ENCODE results near the gene ORMDL1.
A peak's percentile ranks its signal among the peaks of the same experiment; 100 is the strongest.
"Not testable (repeated sequence)": the region's sequence is repeated elsewhere in the genome, so short reads cannot be mapped to it uniquely, and the experiment has no call there.

Gene ORMDL1

GRCh38 chr2:189770590-189771322 lies 13.4 kb downstream of the ORMDL1 start:
- DNase-seq (ENCODE audit: low read depth) = no peak

- no peak for DNase-seq (ENCODE audit: low read depth)
Measured at GRCh38 chr2:189763908-189764661, 20.1 kb downstream of the ORMDL1 start.

- DNase-seq (ENCODE audit: low read depth) = peak; percentile 81
Measured at GRCh38 chr2:189762551-189763298, 21.4 kb downstream of the ORMDL1 start, which contains the start of gene OSGEPL1. Gene OSGEPL1 (minus strand): TSS chr2:189762792. CDS start chr2:189761640, 1,152 bp downstream.

GRCh38 chr2:189762229-189762550 lies 21.9 kb downstream of the ORMDL1 start:
- DNase-seq (ENCODE audit: low read depth) = no peak

- not testable (repeated sequence) for DNase-seq (ENCODE audit: low read depth)
Measured at GRCh38 chr2:189760154-189760553, 24.0 kb downstream of the ORMDL1 start.

GRCh38 chr2:189756311-189756952 lies 27.7 kb downstream of the ORMDL1 start:
- no peak for DNase-seq (ENCODE audit: low read depth)

- DNase-seq (ENCODE audit: low read depth) = no peak
Measured at GRCh38 chr2:189751080-189751658, 33.0 kb downstream of the ORMDL1 start.

- DNase-seq (ENCODE audit: low read depth) = no peak
Measured at GRCh38 chr2:189729430-189729829, 54.7 kb downstream of the ORMDL1 start.

GRCh38 chr2:189726849-189727248 lies 57.3 kb downstream of the ORMDL1 start:
- no peak for DNase-seq (ENCODE audit: low read depth)

GRCh38 chr2:189726271-189726670 lies 57.9 kb downstream of the ORMDL1 start:
- DNase-seq (ENCODE audit: low read depth) = no peak

- no peak for DNase-seq (ENCODE audit: low read depth)
Measured at GRCh38 chr2:189723192-189723591, 60.9 kb downstream of the ORMDL1 start.
